ENCODE results near the gene ZC2HC1B.
"Not testable (repeated sequence)": the region's sequence is repeated elsewhere in the genome, so short reads cannot be mapped to it uniquely, and the experiment has no call there.

Gene ZC2HC1B

DNA sequence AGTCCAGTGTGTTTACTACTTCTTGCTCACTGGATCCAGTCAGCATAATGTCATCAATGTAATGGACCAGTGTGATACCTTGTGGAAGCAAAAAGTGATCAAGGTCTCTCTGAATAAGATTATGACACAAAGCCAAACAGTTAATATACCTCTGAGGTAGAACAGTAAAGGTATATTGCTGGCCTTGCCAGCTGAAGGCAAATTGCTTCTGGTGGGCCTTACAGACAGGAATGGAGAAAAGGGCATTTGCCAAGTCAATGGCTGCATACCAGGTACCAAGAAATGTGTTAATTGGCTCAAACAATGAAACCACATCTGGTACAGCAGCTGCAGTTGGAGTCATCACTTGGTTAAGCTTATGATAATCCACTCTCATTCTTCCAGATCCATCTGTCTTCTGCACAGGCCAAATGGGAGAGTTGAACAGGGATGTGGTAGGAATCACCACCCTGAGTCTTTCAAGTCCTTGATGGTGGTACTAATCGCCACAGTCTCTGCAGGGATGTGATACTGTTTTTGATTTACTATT is 7.0 kb downstream of the ZC2HC1B start:
- DNase-seq, result not testable (repeated sequence)

DNA sequence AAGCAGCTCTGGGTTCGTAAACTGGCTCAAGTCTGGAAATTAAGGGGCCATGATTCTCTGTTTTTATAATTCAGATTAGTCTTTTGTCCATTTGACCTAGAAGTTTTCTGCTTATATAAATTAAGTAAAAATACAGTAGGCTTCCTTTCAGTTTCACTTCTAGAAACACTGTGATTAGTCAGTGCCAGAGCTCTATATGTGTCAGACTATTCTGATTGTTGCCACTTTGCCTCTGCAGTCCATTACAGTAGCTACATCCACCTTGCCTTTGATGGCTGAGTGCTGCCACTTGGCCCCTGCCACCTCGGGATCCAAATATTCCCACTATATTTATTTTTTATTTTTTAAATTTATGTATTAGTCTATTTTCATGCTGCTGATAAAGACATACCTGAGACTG is 7.9 kb downstream of the ZC2HC1B start:
- DNase-seq, result no peak

DNA sequence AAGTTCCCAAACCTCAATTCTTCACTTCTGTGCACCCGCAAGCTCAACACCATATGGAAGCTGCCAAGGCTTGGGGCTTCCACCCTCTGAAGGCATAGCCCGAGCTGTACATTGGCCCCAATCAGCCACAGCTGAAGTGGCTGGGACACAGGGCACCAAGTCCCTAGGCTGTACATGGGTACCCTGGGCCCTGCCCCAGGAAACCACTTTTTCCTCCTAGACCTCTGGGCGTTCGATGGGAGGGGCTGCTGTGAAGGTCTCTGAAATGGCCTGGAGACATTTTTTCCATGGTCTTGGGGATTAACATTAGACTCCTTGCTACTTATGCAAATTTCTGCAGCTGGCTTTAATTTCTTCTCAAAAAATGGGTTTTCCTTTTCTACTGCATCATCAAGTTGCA is 9.3 kb downstream of the ZC2HC1B start:
- DNase-seq, result not testable (repeated sequence)

DNA sequence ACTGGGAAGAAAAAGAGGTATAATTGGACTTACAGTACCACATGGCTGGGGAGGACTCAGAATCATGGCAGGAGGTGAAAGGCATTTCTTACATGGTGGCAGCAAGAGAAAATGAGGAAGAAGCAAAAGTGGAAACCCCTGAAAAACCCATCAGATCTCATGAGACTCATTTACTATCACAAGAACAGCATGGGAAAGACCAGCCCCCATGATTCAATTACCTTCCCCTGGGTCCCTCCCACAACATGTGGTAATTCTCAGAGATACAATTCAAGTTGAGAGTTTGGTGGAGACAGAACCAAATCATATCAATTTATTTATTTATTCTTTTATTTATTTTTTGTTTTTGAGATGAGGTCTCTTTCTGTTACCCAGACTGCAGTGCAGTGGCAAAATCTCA is 10.2 kb downstream of the ZC2HC1B start:
- not testable (repeated sequence) for DNase-seq

DNA sequence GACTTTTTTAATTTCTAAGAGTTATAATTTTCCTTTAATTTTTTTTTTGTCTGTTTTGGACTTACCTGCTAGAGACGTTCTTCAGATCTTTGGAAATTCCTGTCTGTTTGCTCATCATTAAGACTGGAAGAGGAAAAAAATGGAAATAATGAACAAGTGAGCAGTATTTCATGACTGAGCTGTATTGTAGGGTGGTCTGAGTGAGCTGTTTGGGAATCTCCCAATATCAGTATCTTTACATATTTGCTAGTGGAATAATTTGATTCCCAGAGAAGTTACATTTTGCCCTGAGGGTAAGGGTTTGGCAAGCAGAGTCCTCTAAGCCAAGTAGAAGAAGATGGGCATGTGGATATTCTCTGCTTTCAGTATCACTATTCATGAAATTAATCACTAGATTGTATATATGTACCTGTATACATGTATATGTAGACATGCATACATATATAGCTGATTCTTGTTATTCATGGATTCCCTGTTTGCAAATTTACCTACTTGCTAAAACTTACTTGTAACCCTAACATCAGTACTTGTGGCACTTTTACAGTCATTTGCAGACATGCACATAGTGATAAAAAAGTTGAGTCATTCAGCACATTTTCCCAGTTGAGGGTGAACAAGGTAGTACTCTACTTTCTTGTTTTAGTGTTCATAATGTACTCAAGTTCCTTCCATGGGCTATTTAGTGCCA is 13.5 kb downstream of the ZC2HC1B start:
- DNase-seq, result no peak

DNA sequence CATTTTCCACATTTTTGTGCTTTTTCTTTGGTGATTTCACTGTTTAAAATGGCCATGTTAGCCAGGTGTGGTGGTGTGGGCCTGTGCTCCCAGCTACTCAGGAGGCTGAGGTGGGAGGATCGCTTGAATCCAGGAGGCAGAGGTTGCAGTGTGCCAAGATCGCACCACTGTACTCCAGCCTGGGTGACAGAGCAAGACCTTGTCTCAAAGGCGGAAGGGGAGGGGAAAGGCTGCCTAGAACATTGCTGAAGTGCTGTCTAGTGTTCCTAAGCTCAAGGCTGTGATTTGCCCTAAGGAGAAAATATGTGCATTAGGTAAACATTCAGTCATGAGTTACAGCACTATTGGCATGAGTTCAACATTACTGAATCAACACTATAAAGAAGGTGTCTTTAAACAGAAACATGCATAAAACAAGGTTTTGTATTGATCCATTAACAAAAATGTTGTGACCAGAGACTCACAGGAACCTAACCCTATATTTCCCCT is 14.0 kb downstream of the ZC2HC1B start:
- no peak for DNase-seq

DNA sequence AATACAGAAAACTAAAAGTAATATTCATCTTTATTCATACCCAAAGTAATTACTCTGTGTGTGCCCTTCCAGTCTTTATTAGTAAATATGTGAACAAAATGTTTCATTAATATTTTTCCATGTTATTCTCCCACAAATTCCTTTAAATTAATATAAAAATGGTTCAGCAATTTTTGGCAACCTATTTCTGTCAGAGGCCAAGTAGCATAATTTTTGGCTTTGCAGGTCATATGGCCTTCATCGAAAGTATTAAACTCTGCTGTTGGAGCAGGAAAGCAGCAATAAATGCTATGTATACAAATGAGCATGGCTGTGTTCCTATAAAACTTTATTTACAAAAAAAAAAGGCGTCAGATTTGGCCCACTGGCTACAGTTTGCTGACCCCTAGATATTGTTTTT is 16.1 kb downstream of the ZC2HC1B start:
- no peak for DNase-seq

DNA sequence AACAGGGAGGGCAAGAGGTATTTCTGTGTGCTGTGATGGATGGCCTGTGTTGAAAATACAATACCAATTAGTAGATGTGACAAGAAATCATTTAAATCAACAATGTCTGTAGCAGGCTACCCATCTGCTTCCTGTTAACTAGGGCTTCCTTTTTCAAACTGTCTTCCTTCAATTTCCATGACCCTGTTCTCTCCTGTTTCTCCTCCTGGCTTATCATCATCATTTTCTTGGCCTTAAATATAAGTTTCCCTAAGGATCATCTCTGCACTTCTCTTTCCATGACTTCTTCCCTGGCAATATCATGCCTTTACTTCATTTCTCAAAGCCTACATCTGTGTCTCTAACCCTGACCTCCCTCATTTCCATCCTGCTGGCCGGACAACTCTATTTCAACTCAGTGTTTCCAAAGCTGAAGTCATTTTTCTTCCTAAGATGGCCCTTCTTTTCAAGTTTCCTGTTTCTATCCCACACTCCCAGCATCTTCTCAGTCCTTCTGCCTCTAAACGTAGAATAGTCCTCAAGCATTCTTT is 18.2 kb downstream of the ZC2HC1B start:
- DNase-seq, result no peak

DNA sequence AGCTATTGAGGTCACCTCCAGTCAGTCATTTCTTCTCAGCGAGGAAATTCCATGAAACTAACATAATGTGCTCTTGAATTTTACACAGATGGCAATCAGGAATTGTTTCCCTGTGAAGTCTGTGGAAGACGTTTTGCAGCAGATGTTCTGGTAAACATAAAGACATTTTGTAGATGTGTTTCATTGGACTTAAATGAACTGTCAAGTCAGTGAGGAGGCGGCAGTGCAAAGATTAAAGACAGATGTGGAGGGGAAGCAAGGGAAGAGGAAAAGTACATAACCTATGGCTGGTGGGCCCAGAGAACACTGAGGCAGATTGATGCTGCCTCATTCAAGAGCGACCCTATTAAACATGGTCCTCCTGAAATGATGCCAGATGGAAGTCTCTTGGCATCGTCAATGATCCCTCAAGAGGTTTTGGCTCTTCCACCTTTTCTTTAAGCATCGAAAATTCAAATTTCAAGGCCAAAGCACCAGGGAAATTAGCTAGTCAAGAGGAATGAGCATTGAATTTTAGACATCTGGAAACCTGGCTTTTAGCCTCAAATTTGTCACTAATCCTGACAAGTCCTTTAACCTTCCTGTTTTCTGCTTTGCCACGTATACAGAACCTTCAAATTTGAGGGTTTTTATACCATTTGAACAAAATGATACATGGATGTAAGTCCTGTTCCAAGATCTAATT is 20.1 kb downstream of the ZC2HC1B start:
- DNase-seq, result no peak

DNA sequence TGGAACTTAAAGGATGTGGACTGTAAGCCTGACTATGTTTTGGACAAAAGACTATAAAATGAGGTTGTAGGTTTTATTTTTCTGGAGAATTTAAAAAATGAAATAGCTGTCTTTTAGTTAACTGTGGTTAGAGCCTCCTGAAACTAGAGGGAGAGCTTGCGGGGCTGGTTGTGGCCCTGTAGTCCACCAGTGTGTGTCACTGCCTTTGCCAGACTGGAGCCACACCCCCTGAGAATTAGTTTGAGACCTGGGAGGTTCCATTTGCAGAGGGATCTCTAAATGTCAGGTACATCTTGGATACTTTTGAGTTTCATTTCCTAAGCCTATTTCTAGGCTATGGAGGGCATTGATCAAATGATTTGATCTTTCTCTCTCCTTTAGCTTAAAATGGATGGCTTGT is 20.8 kb downstream of the ZC2HC1B start:
- DNase-seq, result no peak

DNA sequence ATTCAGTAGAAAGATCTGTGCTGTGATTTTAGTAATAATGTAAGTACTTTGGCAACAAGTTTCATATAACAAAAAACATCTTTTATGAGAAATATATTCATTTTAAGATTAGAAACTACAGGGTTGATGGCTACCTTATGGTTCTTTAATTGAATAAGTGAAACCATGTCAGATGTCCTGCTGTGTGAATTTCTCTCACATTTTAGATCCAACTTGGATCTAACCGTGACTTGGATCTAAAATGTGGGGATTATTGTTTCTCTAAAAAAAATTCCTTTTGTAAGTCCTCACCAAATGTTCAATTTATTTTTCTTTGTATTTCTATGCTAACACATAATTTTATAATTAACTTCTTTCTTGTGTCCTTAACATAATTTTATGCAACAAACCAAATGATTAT is 30.4 kb downstream of the ZC2HC1B start:
- no peak for DNase-seq

DNA sequence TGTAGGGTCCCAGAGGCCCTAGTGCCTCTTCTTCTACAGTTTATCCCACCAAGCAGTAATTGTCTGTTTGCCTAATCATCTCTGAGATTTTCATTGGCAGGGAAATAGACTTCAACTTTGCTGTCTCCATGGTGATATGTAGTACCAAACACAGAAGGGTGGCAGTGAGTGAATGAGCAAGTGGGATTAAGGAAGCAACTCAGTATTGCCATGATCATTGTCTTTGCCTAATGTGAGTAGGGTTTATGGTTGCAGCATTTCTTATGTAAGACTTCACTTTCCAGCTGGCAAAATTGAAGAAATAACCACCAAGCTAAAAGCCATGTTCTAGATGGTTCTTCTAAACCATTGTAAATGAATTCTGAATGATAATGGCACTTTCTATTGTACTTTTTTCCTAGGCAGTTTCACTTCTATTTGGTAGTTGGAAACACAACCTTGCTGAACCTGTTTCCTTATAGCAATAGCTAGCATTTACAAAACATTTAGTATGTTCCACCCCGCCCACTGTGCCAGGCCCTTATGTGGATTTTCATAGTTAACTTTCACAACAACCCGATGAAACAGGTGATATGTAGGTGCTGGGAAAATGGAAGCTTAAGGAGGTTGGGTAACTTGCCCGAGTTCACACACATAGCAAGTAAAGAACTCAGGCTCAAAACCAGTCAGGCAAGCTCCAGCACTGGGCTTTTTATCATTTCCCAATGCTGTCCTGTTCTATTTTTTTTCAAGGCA is 32.0 kb downstream of the ZC2HC1B start:
- no peak for DNase-seq

DNA sequence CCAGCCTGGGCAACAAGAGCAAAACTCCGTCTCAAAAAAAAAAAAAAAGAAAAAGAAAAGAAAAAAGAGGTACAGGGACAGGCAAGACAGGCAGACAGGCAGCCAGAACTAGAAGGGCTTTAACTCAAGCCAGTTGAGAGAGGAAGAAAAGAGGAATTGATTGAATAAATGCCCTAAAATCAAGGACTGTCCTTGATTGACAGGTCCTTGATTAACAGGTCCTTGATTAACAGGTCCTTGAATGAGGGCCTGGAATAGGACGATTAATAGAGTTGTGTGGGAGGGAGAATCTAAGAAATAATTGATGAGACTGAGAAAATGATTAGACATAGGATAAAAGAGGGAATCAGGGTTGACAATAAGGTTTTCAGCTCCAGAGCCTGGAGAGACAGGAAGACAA is 36.1 kb downstream of the ZC2HC1B start:
- no peak for DNase-seq

DNA sequence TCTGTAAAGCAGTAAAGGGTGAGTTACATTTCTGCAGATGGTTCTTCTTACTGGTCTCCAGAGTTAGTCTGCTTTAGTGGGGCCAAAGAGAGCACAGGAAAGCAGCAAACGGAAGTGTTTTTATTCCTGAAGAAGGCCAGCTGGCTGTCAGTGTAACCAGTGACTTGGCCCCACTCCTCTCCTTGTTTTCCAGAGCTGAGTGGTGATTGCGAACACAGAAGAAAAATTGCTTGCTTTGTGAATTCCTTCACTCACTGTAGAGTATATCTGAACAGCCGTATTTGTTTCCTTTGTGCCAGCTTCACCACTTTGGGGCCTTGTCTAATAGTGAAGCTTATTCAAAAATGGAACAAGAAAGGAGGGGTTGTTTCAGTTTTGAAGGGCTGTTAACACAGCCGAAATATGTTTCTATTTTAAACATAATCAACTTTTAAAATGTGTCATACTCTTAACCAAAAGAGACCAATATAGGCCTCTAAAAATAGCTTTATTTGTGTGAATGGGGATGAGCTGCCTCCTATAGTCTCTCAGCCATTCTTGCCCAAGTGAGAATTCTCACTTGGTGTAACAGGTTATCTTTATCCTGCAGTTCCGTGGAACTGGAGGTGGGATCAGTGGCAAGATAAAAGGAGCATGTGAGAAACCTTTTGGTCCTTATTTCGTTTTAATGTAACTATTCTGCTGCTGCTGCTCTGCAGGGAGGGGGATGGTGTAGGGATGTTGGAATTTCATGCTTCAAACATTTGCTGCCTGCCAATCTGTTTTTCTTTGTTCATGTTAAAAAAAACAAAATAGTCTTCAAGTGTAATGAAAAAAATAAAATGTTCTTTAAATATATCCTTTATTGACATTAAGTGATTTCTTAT is 37.8 kb downstream of the ZC2HC1B start:
- no peak for DNase-seq

DNA sequence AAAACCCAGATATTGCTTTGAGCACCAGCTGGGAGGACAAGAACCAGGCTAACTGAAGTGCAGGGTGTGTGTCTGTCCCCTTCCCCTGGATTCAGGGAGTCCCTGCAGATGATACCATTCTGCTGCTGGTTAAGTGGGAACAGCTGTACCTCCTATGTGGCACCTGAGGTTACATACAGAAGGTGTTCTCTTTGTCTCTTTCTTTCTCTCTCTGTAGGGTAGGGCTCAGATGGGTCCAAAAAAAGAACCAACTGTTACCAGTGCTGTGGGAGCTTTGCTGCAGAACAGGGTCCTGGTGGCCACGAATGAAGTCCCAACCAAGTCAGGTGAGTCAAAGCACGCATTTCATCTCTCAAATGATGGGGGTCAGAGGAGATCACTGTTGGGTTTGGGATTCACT is 38.6 kb downstream of the ZC2HC1B start:
- no peak for DNase-seq

DNA sequence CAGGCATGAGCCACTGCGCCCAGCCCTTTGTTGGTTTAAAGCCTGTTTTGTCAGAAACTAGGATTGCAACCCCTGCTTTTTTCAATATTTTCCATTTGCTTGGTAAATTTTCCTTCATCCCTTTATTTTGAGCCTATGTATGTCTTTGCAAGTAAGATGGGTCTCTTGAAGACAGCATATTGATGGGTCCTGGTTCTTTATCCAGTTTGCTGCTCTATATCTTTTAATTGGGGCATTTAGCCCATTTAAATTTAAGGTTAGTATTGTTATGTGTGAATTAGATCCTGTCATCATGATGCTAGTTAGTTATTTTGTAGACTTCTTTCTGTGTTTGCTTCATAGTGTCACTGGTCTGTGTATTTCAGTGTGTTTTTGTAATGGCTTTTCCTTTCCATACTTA is 46.8 kb downstream of the ZC2HC1B start:
- DNase-seq, result no peak

DNA sequence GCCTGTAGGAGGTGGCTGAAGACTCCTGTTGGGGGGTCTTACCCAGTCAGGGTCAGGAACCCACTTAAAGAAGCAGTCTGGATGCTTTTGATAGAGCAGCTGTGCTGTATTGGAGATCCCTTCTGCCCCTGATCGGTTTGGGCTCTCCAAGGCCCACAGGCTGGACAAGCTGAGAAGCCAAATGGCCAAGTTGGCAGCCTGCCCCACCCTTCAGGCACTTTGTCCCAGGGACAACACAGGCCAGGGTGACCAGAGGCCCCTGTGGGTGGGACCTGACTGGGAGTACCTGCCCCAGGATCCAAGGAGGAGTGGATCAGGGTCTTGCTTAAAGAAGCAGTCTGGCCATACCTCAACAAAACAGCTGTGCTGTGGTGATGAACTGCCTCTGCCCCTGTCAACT is 48.4 kb downstream of the ZC2HC1B start:
- no peak for DNase-seq

DNA sequence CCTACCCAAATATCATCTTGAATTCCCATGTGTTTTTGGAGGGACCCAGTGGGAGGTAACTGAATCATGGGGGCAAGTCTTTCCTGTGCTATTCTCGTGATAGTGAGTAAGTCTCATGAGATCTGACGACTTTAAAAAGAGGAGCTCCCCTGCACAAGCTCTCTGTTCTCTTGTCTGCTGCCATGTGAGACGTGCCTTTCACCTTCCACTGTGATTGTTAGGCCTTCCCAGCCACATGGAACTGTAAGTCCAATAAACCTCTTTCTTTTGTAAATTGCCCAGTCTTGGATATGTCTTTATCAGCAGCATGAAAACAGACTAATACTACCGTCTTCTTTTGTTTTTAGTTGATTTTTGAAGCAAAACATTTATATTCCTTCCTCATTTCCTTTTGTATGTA is 52.8 kb downstream of the ZC2HC1B start:
- DNase-seq, result not testable (repeated sequence)

DNA sequence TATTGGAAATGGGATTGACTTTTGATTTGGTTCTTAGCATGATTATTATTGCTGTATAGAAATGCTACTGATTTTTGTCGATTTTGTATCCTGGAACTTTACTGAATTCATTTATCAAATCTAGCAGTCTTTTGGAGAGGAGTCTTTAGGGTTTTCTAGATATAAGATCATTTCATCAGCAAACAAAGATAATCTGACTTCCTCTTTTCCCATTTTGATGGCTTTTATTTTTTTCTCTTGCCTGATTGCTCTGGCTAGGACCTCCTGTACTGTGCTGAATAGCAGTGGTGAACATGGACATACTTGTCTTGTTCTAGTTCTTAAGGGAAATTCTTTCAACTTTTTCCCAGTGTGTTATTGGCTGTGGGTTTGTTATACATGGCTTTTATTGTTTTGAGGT is 64.6 kb downstream of the ZC2HC1B start:
- DNase-seq, result no peak

DNA sequence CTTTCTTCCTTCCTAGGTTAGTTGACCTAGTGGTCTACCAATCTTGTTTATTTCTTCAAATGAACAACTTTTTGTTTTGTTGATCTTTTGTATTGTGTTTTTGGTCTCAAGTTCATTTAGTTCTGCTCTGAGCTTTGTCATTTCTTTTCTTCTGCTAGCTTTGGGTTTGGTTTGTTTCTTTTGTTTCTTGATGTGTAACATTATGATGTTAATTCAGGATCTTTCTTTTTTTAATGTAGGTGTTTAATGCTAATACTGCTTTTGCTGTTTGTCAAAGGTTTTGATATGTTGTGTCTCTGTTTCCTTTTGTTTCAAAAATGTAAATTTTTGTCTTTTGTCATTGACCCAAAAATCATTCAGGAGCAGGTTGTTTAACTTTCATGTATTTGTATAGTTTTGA is 65.7 kb downstream of the ZC2HC1B start:
- no peak for DNase-seq

DNA sequence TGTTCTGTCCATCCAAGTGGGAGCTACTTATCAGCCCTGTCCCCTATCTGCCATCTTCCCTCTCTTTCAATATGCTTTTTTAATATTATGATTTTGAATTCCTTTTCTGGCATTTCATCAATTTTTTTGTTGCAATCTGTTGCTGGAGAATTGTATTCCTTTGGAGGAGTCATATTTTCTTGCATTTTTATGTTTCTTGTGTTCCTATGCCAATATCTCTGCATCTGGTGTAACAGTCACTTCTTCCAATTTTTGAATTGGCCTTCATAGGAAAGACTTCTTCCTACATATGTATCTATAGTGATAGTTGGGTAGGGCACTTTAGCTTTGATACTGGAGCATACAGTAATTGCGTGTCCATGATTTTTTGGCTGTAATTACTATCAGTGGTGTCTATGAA is 70.1 kb downstream of the ZC2HC1B start:
- no peak for DNase-seq

DNA sequence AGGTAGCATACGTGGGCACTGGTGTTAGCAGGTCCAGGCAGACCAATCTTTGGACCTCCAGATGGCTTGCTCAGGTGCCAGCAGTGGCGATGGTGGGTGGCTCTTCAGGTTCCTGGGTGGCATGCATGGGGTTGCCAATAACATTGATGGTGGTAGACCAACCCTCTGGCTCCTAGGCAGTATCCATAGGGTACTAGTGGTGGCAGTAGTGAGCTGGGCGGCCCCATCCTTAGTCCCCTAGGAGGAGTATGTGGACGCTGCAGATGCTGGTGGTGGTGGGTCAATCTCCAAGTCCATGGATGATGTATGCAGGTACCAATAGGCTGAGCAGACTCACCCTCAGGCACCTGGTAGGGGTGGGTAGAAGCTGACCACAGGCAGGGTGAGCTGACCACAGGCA is 70.6 kb downstream of the ZC2HC1B start:
- DNase-seq, result no peak

All from hippocampal formation (tissue), 2 donors.